Suprapubic skin (tissue), 4 donors: ENCODE measurements around the gene ACBD6. TPM values are rescaled to one million over a fixed set of nuclear protein-coding genes. Genes with fewer than 3 reads are reported as not detected.
A peak's percentile ranks its signal among the peaks of the same experiment; 100 is the strongest.

Experiments
- DNase-seq, 2 donors: peaks; one replicate each; pipeline ENCODE4 v3.0.0-alpha.2; 2019; ENCODE audit warnings: low spot score in 2 of 2
- H3K27ac ChIP-seq: fragments of 200-600 bp; sonication (generic); one replicate; pipeline ENCODE4 v1.5.1; 2019
- H3K27me3 ChIP-seq: fragments of 200-600 bp; sonication (generic); one replicate; pipeline ENCODE4 v1.5.1; 2019
- H3K36me3 ChIP-seq: fragments of 200-600 bp; sonication (generic); one replicate; pipeline ENCODE4 v1.5.1; 2019
- H3K4me1 ChIP-seq: fragments of 200-600 bp; sonication (generic); one replicate; pipeline ENCODE4 v1.5.1; 2019
- H3K4me3 ChIP-seq: fragments of 200-600 bp; sonication (generic); one replicate; pipeline ENCODE4 v1.5.1; 2019; ENCODE audit warnings: mild to moderate bottlenecking
- H3K9me3 ChIP-seq: fragments of 200-600 bp; sonication (generic); one replicate; pipeline ENCODE4 v1.5.1; 2019
- EP300 ChIP-seq: sonication (generic); formaldehyde crosslinking; IDR thresholded peaks from one replicate; pipeline ENCODE4 v1.6.1; 2017; ENCODE audit warnings: antibody characterized with exemption
- POLR2A ChIP-seq, 2 donors: fragments of 450-650 bp; IDR thresholded peaks; one replicate each; pipeline ENCODE4 v1.6.1; 2017; ENCODE audit warnings: antibody characterized with exemption in 2 of 2, mild to moderate bottlenecking in 2 of 2, moderate library complexity in 2 of 2
- POLR2AphosphoS5 ChIP-seq, 3 donors: sonication (generic); formaldehyde crosslinking; IDR thresholded peaks; one replicate each; pipeline ENCODE4 v1.6.1; 2017; ENCODE audit warnings: antibody characterized with exemption in 3 of 3
- WGBS: methylation state at CpG from one replicate; pipeline ENCODE4 v1.1.5; 2018; 5-methylcytosine and 5-hydroxymethylcytosine counted together
- total RNA-seq, 4 donors: library from RNA; depleted of rRNA; stranded (reverse); fragments of >200 nt; gene quantifications; one replicate each; pipeline ENCODE4 v1.1.0, GENCODE V29; 2016
- TF ChIP-seq, protein P1 (sequence below), 2 donors: fragments of 200-600 bp in 1 of 2; fragments of 450-650 bp in 1 of 2; sonication (generic) in 1 of 2; IDR thresholded peaks; one replicate each; pipeline ENCODE4 v1.5.1; 2016 to 2019; ENCODE audit warnings: antibody characterized with exemption in 2 of 2, mild to moderate bottlenecking in 1 of 2, moderate library complexity in 1 of 2

Gene ACBD6
- total RNA-seq, 4 donors from 2014 or later: 26.5 to 38.5 (median 33.3) TPM

DNA sequence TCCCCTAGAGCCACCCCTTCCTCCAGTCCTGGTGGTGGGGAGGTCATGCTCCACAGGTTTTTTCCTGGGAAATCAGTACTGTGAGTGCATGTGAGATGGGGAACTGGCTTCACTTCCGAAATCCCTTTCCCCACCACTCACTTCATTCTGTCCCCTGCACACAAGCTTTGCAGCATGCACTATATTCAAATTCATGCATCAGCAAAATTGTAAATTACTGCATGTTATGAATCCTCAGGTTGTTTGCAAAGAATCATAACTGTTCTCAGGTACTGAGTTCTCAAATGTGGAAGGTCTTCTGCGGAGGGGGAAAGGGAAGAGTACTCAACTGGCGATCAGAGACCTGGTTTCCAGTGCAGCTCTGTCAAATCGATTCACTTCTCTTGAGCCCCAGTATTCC lies 230.0 kb downstream of the ACBD6 start:
- DNase-seq: no peak
- Histone ChIP-seq H3K36me3 (peaks cover 14% of the 10 kb centered on the region), H3K27ac (no peak overlapping the region), H3K9me3 (no peaks in the 10 kb centered on the region), H3K4me3 (no peak overlapping the region), H3K27me3 (no peaks in the 10 kb centered on the region), H3K4me1 (no peaks in the 10 kb centered on the region)
- TF ChIP-seq, protein P1, sequence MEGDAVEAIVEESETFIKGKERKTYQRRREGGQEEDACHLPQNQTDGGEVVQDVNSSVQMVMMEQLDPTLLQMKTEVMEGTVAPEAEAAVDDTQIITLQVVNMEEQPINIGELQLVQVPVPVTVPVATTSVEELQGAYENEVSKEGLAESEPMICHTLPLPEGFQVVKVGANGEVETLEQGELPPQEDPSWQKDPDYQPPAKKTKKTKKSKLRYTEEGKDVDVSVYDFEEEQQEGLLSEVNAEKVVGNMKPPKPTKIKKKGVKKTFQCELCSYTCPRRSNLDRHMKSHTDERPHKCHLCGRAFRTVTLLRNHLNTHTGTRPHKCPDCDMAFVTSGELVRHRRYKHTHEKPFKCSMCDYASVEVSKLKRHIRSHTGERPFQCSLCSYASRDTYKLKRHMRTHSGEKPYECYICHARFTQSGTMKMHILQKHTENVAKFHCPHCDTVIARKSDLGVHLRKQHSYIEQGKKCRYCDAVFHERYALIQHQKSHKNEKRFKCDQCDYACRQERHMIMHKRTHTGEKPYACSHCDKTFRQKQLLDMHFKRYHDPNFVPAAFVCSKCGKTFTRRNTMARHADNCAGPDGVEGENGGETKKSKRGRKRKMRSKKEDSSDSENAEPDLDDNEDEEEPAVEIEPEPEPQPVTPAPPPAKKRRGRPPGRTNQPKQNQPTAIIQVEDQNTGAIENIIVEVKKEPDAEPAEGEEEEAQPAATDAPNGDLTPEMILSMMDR (IDR thresholded peaks at IDR 0.05): no peak
- TF ChIP-seq POLR2AphosphoS5 (IDR thresholded peaks at IDR 0.05) (no peak), POLR2A (IDR thresholded peaks at IDR 0.05) (no peak), EP300 (no peak)
- 97% methylated on average over 4 of the region's 4 CpGs for WGBS

DNA sequence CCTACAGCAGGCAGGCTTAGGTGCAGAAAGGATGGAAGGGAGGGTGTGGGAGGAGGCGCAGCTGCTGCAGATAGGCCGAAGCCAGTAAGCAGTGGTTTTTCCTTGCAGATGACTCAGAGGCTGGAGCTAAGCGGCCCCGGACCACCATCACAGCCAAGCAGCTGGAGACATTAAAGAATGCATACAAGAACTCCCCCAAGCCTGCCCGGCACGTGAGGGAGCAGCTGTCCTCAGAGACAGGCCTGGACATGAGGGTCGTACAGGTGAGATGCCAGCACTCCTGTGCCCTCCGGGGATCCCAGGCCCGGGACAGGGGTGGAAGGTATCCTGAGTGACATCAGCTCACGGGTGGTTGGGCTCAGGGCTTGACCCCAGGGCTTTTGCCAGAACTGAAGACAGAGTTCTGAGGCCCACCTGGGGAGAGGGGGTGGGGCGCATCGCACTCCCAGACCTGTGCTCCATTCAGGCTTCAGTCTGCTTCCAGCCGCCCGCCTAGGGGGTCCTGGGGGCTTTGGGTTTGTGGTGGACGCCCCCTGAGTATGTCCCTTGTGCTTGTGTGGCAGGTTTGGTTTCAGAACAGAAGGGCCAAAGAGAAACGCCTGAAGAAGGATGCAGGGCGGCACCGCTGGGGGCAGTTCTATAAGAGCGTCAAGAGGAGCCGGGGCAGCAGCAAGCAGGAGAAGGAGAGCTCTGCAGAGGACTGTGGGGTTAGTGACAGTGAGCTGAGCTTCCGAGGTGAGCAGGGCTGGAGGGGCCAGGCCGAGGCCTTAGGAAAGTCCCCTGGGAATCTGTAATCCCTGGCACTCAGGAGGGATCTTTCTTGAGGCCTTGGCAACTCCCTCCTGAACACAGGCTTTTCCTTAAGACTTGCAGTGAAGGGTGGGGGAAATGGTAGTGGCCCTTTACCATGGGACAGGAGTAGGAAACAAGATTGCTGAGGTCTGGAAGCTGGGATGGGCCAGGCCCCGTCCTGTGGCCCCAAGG lies 230.8 kb downstream of the ACBD6 start:
- no peaks in the 10 kb centered on the region for H3K4me1 ChIP-seq
- no peaks in the 10 kb centered on the region for H3K27me3 ChIP-seq
- 70% methylated on average over 14 of the region's 23 CpGs for WGBS
- no peak overlapping the region for H3K4me3 ChIP-seq
- H3K9me3 ChIP-seq: no peaks in the 10 kb centered on the region
- DNase-seq: no peak
- peaks cover 14% of the 10 kb centered on the region for H3K36me3 ChIP-seq
- H3K27ac ChIP-seq: no peak overlapping the region
- TF ChIP-seq, protein P1 (IDR thresholded peaks at IDR 0.05): no peak
- TF ChIP-seq EP300 (no peak), POLR2A (IDR thresholded peaks at IDR 0.05) (no peak), POLR2AphosphoS5 (IDR thresholded peaks at IDR 0.05) (no peak)

DNA sequence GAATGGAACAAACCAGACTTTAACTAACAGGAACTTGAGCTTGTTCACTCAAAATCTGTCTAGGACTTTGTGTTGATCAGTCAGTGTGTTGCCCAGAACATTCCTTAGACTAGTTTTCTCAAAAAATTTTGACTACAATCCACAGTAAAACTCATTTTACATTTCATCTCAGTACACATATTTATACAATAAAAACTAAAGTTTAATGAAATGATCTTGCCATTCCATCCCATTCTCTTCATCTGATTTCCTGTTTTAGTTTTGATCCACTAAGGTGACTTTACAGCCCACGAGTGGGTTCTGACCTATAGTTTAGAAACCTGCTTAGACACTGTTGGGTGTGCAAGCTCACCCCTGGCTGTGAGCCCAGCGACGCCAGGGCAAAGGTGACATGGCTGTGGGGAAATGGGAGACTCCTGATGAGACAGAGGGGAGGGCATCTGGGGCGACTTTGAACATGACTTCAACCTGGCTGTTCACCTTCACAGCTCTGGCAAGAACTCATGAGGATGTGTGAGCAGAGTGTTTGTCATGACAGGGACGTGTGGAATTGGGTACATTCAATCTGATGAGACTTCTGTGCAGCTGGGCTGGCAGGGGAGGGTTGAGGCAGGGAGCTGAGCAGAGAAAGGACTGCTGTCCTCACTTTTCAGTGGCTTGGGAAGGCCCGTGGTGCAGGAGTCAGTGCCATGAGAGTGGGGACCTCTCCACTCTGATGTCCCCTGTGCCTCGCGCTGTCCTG lies 231.7 kb downstream of the ACBD6 start:
- Histone ChIP-seq H3K27me3 (no peaks in the 10 kb centered on the region), H3K4me1 (no peaks in the 10 kb centered on the region), H3K36me3 (peaks cover 14% of the 10 kb centered on the region), H3K4me3 (no peak overlapping the region), H3K27ac (no peak overlapping the region), H3K9me3 (no peaks in the 10 kb centered on the region)
- TF ChIP-seq POLR2A (IDR thresholded peaks at IDR 0.05): no peak
- TF ChIP-seq, protein P1 (IDR thresholded peaks at IDR 0.05): no peak
- no peak for TF ChIP-seq POLR2AphosphoS5 (IDR thresholded peaks at IDR 0.05)
- no peak for TF ChIP-seq EP300
- 71% methylated on average over 8 of the region's 8 CpGs for WGBS
- no peak for DNase-seq

DNA sequence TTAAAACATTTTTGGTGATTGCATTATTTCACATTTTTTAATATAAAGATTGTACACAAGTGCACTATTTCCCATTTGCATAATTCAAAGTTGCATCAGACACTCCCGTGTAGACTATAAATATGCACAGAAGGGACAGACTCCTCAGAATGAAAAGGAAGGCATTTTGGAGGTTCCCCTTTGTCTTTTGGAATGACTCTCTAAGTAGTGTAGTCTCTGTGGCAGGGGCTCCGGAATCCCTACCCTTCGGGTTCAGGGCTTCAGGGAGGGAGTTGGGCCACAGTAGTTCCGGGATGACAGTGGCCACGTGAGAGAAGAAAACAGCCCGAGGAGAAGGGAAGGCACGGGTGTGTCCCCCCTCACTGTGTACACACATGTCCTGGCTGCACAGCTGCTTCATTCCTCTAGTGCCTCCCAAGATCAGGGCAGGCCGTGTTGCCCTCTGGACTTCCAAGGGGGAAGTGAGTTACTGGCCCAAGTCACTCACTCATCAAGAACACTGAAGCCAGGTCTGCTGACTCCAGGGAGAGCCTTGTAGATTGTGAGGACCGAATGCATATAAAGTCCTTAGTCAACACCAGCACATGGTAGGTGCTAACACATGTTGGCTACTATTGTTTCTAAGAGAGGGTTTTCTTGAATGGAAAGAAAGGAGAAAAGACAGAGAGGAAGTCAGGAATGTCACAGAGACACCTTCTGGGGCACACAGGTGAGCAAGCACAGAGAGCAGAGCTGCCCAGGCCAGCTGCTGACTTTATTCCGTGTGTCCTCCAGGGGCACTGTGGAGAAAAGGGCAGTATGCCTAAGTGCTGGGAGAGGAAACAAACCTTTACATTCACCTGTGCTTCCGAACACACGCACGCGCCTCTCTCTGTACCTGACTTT lies 232.5 kb downstream of the ACBD6 start:
- Histone ChIP-seq H3K4me3 (no peak overlapping the region), H3K36me3 (peaks cover 6% of the 10 kb centered on the region), H3K27ac (no peak overlapping the region), H3K9me3 (no peaks in the 10 kb centered on the region), H3K4me1 (no peaks in the 10 kb centered on the region), H3K27me3 (no peaks in the 10 kb centered on the region)
- WGBS: 50% methylated on average over 14 of the region's 14 CpGs
- DNase-seq: peak in 1 of 2 donors; percentile 28
- no peak for TF ChIP-seq POLR2A (IDR thresholded peaks at IDR 0.05)
- TF ChIP-seq, protein P1 (IDR thresholded peaks at IDR 0.05): no peak
- no peak for TF ChIP-seq EP300
- no peak for TF ChIP-seq POLR2AphosphoS5 (IDR thresholded peaks at IDR 0.05)
